ENCODE results near the gene SNUPN. TPM values are rescaled to one million over a fixed set of nuclear protein-coding genes. Genes with fewer than 3 reads are reported as not detected.
"Not testable (repeated sequence)": the region's sequence is repeated elsewhere in the genome, so short reads cannot be mapped to it uniquely, and the experiment has no call there.

The SNUPN gene
- total RNA-seq, 1 donor from 2014 or later: 19.4 TPM

DNA sequence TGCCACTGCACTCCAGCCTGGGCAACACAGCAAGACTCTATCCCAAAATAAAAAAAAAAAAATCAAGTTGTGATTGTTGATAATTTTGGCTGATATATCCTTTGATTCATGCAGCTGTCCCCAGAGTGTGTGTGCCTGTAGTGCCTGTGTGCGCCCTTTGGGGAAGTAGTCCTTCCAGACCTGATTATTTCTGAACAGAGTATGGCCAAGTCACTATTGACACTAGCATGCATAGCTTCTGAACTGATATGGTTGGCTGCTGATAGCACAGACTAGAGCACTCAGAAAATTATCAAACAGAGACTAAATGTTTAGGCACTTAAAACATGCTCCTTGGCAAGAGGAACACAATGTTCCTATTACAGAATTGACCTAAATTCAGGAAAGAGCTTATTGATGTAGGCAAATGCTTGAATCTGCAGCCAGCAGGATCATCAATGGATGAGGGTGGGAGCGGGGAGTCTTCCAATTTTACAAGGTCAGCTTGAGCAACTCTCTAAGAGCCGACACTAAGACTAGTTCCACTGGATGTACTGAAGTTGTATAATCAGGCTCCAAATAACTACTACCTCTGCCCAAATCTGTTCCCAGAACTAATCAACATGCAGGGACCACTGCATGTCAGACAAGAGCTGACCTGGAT, 28.7 kb downstream of the SNUPN start:
- DNase-seq (ENCODE audit: missing footprints) (no peak), ATAC-seq (no peak)
- intact Hi-C loops (cut with DNase I): no loop called here

- peak; percentile 11 for ATAC-seq
- intact Hi-C loops (cut with DNase I): no loop called here
- no peak for DNase-seq (ENCODE audit: missing footprints)
Observed at GRCh38 chr15:75594276-75594675, 31.2 kb downstream of the SNUPN start.

DNA sequence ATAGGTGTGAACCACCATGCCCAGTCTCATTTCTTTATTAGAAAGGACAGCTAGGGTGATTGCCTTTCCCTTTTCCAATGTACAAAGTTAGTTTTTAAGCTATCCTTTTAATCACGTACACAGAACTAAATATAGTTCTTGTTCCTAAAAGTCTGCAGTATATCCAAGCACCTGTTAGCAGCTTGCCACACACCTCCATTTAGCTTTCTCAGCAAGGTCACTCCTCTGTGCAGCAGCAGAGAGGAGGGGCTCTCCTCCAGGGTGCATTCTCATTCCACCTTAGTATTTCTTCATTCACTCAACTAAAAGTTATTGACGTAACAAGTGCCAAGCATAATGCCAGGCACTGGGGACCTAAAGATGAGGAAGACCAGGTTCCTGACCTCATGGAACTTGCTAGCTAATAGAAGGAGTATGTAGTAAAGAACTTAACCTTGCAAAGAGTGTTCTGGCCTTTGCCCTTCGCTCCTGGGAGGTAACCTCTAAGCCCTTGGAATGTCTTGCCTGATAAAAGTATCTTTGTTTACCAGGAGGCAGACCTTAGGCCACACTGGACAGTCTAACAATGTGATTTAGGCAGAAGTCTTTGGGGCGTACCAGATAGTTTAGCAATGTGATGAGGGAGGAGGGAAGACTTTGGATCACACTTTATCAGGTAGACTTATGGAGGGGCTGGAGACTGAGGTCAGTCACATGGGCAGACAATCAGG, 33.7 kb downstream of the SNUPN start:
- no peak for DNase-seq (ENCODE audit: missing footprints)
- no peak for ATAC-seq
- intact Hi-C loops (cut with DNase I): no loop called here

DNA sequence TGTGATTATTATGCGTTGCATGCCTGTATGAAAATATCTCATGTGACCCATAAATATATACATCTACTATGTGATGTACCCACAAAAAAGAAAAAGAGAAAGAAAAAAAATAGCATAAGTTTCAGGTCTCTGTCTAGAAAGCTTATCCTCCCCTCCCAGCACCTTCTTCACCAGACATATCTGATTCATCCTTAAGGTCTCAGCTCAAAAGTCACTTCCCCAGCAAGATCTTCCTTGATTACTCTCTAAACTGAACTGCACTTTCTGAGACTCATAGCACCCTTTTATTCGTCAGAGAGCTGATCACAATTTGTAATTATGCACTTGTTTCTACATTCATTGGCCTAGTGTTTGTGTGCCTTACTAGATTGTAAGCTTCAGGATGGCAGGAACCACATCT, 35.3 kb downstream of the SNUPN start:
- no peak for ATAC-seq
- intact Hi-C loops (cut with DNase I): no loop called here
- DNase-seq (ENCODE audit: missing footprints): no peak

- no peak for DNase-seq (ENCODE audit: missing footprints)
Observed at GRCh38 chr15:75589071-75589470, 36.5 kb downstream of the SNUPN start.

GRCh38 chr15:75586422-75586821, 39.1 kb downstream of the SNUPN start:
- ATAC-seq; intact Hi-C loops (cut with DNase I); DNase-seq (ENCODE audit: missing footprints): not testable (repeated sequence)

More at GRCh38 chr15:75589071-75589470, 36.5 kb downstream of the SNUPN start:
- intact Hi-C loops (cut with DNase I): no loop called here
- no peak for ATAC-seq

- ATAC-seq (no peak), DNase-seq (ENCODE audit: missing footprints) (no peak)
- intact Hi-C loops (cut with DNase I): no loop called here
Observed at GRCh38 chr15:75584121-75584520, 41.4 kb downstream of the SNUPN start.

GRCh38 chr15:75583701-75584100, 41.8 kb downstream of the SNUPN start:
- no peak for ATAC-seq
- intact Hi-C loops (cut with DNase I): no loop called here
- DNase-seq (ENCODE audit: missing footprints): no peak

DNA sequence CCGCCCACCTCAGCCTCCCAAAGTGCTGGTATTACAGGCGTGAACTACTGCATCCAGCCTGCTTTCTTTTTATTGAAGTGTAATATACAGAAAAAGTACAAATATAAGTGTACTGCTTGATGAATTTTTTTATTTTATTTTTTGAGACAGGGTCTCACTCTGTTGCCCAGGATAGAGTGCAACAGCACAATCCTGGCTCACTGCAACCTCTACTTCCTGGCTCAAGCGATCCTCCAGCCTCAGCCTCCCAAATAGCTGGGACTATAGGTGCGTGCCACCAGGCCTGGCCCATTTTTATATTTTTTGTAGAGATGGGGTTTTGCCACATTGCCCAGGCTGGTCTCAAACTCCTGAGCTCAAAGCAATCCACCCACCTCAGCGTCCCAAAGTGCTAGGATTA, 42.6 kb downstream of the SNUPN start:
- ATAC-seq; intact Hi-C loops (cut with DNase I); DNase-seq (ENCODE audit: missing footprints): not testable (repeated sequence)

DNA sequence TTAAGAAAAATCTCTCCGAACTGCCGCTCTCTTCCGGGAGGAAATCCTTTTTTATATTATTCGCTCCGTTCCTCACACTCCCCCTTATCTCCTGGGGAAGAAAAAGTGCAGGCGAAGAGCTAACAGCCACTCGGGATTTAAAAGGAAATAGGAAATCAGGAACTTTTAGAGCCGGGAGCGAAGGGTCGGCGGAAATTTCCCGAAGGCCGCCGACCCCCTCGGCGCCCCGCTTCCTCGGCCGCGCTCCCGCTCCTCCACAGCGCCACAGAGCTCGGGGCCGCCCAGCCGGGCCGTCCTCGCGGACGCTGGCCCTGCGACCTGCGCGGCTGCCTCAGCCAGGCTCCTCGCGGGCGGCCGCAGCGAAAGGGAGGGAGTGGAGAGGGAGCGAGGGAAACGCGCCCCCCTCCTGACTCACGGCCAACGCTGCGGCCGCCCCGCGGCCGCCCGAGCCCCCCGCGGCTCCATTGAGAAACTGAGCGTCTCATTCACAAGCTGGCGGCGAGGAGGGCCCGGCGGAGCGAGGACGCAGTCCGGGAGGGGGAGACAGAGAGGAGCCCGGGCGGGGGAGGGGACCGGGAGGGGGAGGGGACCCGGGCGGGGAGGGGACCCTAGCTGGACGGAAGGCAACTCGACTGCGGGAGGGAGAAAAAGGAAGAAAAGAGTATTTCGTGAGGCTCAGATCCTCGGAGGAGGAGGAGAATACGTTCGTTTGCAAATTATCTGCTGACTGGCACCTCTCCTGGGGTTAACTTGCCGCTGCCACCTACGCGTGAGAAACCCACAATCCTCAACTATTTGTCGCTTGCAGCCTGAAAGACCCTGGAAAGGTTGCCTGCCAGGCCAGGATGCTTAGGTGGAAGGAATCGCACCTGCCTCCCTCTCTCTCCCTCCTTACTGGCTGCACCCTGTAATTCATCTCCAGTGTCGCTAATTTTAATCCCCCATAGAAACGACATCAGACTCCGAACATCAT, 46.3 kb downstream of the SNUPN start, which contains the start of gene PTPN9:
TSS of gene PTPN9 (minus strand) at position 368 of the 973 bp plus-strand sequence. CDS start 539 bp downstream, outside the sequence.
- intact Hi-C loops (cut with DNase I): loop anchor here (2.0 to 10.0 kb wide), 4 partner anchors 46 to 127 kb away; partner anchors contain the start of genes SIN3A and SNUPN
- peak; percentile 90 for DNase-seq (ENCODE audit: missing footprints)
- ATAC-seq: peak; percentile 90

- intact Hi-C loops (cut with DNase I): loop anchor here (2.0 to 10.0 kb wide), 4 partner anchors 46 to 126 kb away; partner anchors contain the start of genes SIN3A and SNUPN
- peak; percentile 59 for ATAC-seq
- DNase-seq (ENCODE audit: missing footprints): peak; percentile 83
Observed at GRCh38 chr15:75578173-75578947, 47.2 kb downstream of the SNUPN start.

GRCh38 chr15:75577401-75578172, 47.9 kb downstream of the SNUPN start:
- ATAC-seq (no peak), DNase-seq (ENCODE audit: missing footprints) (no peak)
- intact Hi-C loops (cut with DNase I): loop anchor here (2.0 to 10.0 kb wide), 4 partner anchors 45 to 125 kb away; partner anchors contain the start of genes SIN3A and SNUPN

GRCh38 chr15:75573648-75574384, 51.7 kb downstream of the SNUPN start:
- ATAC-seq: no peak

GRCh38 chr15:75570126-75570845, 55.2 kb downstream of the SNUPN start:
- intact Hi-C loops (cut with DNase I): loop anchor here (10.0 kb wide), 1 partner anchor 55 kb away; no protein-coding TSS in a partner anchor
- ATAC-seq (peak; percentile 72), DNase-seq (ENCODE audit: missing footprints) (no peak)

More at GRCh38 chr15:75573648-75574384, 51.7 kb downstream of the SNUPN start:
- no peak for DNase-seq (ENCODE audit: missing footprints)
- intact Hi-C loops (cut with DNase I): loop anchor here (10.0 kb wide), 1 partner anchor 59 kb away; no protein-coding TSS in a partner anchor

DNA sequence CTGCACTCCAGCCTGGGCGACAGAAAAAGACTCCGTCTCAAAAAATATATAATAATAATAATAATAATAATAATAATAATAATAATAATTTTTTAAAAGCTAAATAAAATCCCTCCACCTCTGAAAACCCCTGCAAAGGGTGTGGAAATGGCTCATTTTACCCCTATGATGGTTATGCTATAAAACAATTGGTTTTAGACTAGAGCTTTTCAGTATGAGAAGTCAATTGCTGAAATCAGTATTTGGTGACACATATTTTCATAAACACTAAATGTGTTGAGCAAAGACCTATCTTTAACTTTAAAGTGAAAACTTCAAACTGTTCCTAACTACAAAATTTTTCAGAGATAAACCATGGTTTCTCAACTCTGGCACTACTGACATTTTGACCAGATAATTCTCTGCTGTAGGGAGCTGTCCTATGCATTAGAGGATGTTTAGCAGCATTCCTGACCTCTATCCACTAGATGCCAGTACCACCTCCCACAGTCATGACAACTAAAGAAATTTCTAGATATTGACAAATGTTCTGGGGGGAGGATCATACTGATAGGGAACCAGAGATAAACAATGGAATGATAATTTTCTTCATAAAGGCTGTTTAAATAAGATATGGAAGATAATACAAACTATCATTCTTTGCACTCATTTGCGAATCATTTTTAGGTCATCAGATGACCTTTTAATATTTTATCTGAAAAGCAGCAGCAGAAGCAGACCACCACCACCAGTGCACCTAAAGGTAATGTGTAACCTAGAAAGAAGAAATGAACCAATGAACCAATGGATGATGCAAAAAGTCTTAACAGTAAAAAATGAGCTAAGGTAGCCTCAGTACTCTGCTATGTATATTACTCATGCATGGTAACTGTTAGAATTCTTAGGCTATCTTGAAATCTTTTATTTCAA, 60.2 kb downstream of the SNUPN start:
- no peak for DNase-seq (ENCODE audit: missing footprints)
- intact Hi-C loops (cut with DNase I): no loop called here

More for the DNA sequence above, 60.2 kb downstream of the SNUPN start:
- ATAC-seq: no peak
